Naive thymus-derived CD8-positive, alpha-beta T cell (primary cell): ENCODE measurements around the gene SHISA6. TPM values are rescaled to one million over a fixed set of nuclear protein-coding genes. Genes with fewer than 3 reads are reported as not detected.

ENCODE experiments used
- ATAC-seq, 2 donors: fragments of 150-1000 bp; cut with Tn5 transposase in 1 of 2; sonication (Bioruptor Pico), chemical (Tn5 transposase) in 1 of 2; 1 replicate in 1 of 2; 2 replicates in 1 of 2; pipeline ENCODE4 v1.10.0; 2021; ENCODE audit warnings: mild to moderate bottlenecking in 2 of 2, moderate library complexity in 2 of 2
- POLR2A ChIA-PET: fragments of 350-600 bp; sonication (Branson Sonifier 250); formaldehyde crosslinking; loops from one replicate; lab custom pipeline; 2021; ENCODE audit warnings: antibody characterized with exemption; lab: Charles Lee
- DNase-seq, 10 donors: peaks; one replicate each; pipeline versions ENCODE4 v3.0.0 to v3.0.0-alpha.2; 2020 to 2022
- H3K27ac Mint-ChIP-seq, 10 donors: one replicate each; pipeline ENCODE4 v1.8.0; 2020 to 2022; ENCODE audit warnings: mild to moderate bottlenecking in 10 of 10, mixed read lengths in 10 of 10, moderate library complexity in 4 of 10, inconsistent platforms in 1 of 10
- H3K27me3 Mint-ChIP-seq, 5 donors: one replicate each; pipeline ENCODE4 v1.8.0; 2021 to 2022; ENCODE audit warnings: mixed read lengths in 5 of 5
- H3K36me3 Mint-ChIP-seq, 3 donors: one replicate each; pipeline ENCODE4 v1.8.0; 2020 to 2022; ENCODE audit warnings: mixed read lengths in 3 of 3, mild to moderate bottlenecking in 2 of 3, inconsistent platforms in 1 of 3
- H3K4me1 Mint-ChIP-seq, 4 donors: one replicate each; pipeline ENCODE4 v1.8.0; 2021 to 2022; ENCODE audit warnings: mixed read lengths in 4 of 4
- H3K4me3 Mint-ChIP-seq, 10 donors: one replicate each; pipeline ENCODE4 v1.8.0; 2020 to 2022; ENCODE audit warnings: mild to moderate bottlenecking in 10 of 10, mixed read lengths in 10 of 10, moderate library complexity in 6 of 10, inconsistent platforms in 1 of 10
- H3K9me3 Mint-ChIP-seq, 9 donors: one replicate each; pipeline ENCODE4 v1.8.0; 2020 to 2022; ENCODE audit warnings: mixed read lengths in 9 of 9, mild to moderate bottlenecking in 3 of 9, inconsistent platforms in 1 of 9, moderate library complexity in 1 of 9
- polyA plus RNA-seq, 3 donors: library from polyadenylated mRNA; unstranded; fragments of 300-500 nt; fragmentation: Illumina TruSeq; gene quantifications; one replicate each; pipeline ENCODE4 v1.2.3, GENCODE V29; 2021
- total RNA-seq, 8 experiments: library from RNA in 2 of 8; stranded (reverse) in 2 of 8; gene quantifications; one replicate each; pipeline ENCODE4 v1.2.3 and lab custom pipeline; 2021 to 2026

Gene SHISA6
- total and polyA plus RNA-seq, 5 experiments from 2014 or later = not detected

- H3K27ac Mint-ChIP-seq = no peak overlapping the region
- H3K4me3 Mint-ChIP-seq = no peak overlapping the region
- peaks cover 0 to 1% (median 0%) of the 10 kb centered on the region in 4 donors for H3K4me1 Mint-ChIP-seq
- no peaks in the 10 kb centered on the region for H3K36me3 Mint-ChIP-seq
- H3K27me3 Mint-ChIP-seq = peaks cover 0 to 10% (median 0%) of the 10 kb centered on the region in 5 donors
- POLR2A ChIA-PET = no interaction called here
- DNase-seq = no peak
- no peak for ATAC-seq
- peaks cover 0 to 12% (median 3%) of the 10 kb centered on the region in 9 donors for H3K9me3 Mint-ChIP-seq
Observed at GRCh38 chr17:11561702-11562101, 320.7 kb downstream of the SHISA6 start.

- Mint-ChIP-seq H3K4me1 (peaks cover 0 to 1% (median 0%) of the 10 kb centered on the region in 4 donors), H3K27ac (no peak overlapping the region), H3K9me3 (peaks cover 0 to 10% (median 7%) of the 10 kb centered on the region in 9 donors), H3K27me3 (peaks cover 0 to 10% (median 0%) of the 10 kb centered on the region in 5 donors), H3K4me3 (no peak overlapping the region), H3K36me3 (no peaks in the 10 kb centered on the region)
- DNase-seq (no peak), ATAC-seq (no peak)
- POLR2A ChIA-PET = no interaction called here
Observed at GRCh38 chr17:11564589-11565380, 323.8 kb downstream of the SHISA6 start.

GRCh38 chr17:11565591-11565990 lies 324.6 kb downstream of the SHISA6 start:
- Mint-ChIP-seq H3K4me1 (peaks cover 0 to 1% (median 0%) of the 10 kb centered on the region in 4 donors), H3K36me3 (no peaks in the 10 kb centered on the region), H3K9me3 (peaks cover 0 to 10% (median 7%) of the 10 kb centered on the region in 9 donors), H3K4me3 (no peak overlapping the region), H3K27ac (no peak overlapping the region), H3K27me3 (peaks cover 0 to 10% (median 0%) of the 10 kb centered on the region in 5 donors)
- no peak for ATAC-seq
- DNase-seq = no peak
- POLR2A ChIA-PET = no interaction called here

- POLR2A ChIA-PET = no interaction called here
Observed at GRCh38 chr17:11578998-11579397, 338.0 kb downstream of the SHISA6 start.

GRCh38 chr17:11580677-11581076 lies 339.7 kb downstream of the SHISA6 start:
- peaks cover 0 to 2% (median 0%) of the 10 kb centered on the region in 5 donors for H3K27me3 Mint-ChIP-seq
- H3K36me3 Mint-ChIP-seq = peaks cover 0 to 3% (median 0%) of the 10 kb centered on the region in 3 donors
- POLR2A ChIA-PET = no interaction called here
- H3K9me3 Mint-ChIP-seq = peaks cover 0 to 6% (median 3%) of the 10 kb centered on the region in 9 donors
- DNase-seq (no peak), ATAC-seq (no peak)
- no peaks in the 10 kb centered on the region for H3K4me1 Mint-ChIP-seq
- no peak overlapping the region for H3K4me3 Mint-ChIP-seq
- H3K27ac Mint-ChIP-seq = no peak overlapping the region

More at GRCh38 chr17:11578998-11579397, 338.0 kb downstream of the SHISA6 start:
- Mint-ChIP-seq H3K36me3 (no peaks in the 10 kb centered on the region), H3K27me3 (no peaks in the 10 kb centered on the region), H3K4me3 (no peak overlapping the region), H3K4me1 (no peaks in the 10 kb centered on the region), H3K27ac (no peak overlapping the region), H3K9me3 (peaks cover 0 to 6% (median 2%) of the 10 kb centered on the region in 9 donors)
- DNase-seq (no peak), ATAC-seq (no peak)

GRCh38 chr17:11582217-11582616 lies 341.2 kb downstream of the SHISA6 start:
- peaks cover 0 to 2% (median 0%) of the 10 kb centered on the region in 5 donors for H3K27me3 Mint-ChIP-seq
- no peak overlapping the region for H3K27ac Mint-ChIP-seq
- POLR2A ChIA-PET = no interaction called here
- ATAC-seq = no peak
- peaks cover 0 to 10% (median 2%) of the 10 kb centered on the region in 9 donors for H3K9me3 Mint-ChIP-seq
- peaks cover 0 to 3% (median 0%) of the 10 kb centered on the region in 3 donors for H3K36me3 Mint-ChIP-seq
- H3K4me3 Mint-ChIP-seq = no peak overlapping the region
- DNase-seq = no peak
- H3K4me1 Mint-ChIP-seq = no peaks in the 10 kb centered on the region

GRCh38 chr17:11583306-11583992 lies 342.4 kb downstream of the SHISA6 start:
- Mint-ChIP-seq H3K36me3 (peaks cover 0 to 3% (median 0%) of the 10 kb centered on the region in 3 donors), H3K4me1 (no peaks in the 10 kb centered on the region), H3K9me3 (peaks cover 0 to 10% (median 1%) of the 10 kb centered on the region in 9 donors), H3K27me3 (peaks cover 0 to 2% (median 0%) of the 10 kb centered on the region in 5 donors), H3K27ac (no peak overlapping the region), H3K4me3 (no peak overlapping the region)
- ATAC-seq = no peak
- DNase-seq = no peak
- POLR2A ChIA-PET = interaction anchor here (0.6 kb wide), 1 partner anchor 1766 kb away, joined by 3 read pairs; no protein-coding TSS in a partner anchor

- ATAC-seq (no peak), DNase-seq (no peak)
Observed at GRCh38 chr17:11589716-11590115, 348.7 kb downstream of the SHISA6 start.

GRCh38 chr17:11598274-11599221 lies 357.5 kb downstream of the SHISA6 start, which contains the start of gene DNAH9:
Gene DNAH9, plus strand, starts transcription at chr17:11598470. Its CDS starts 29 bp downstream, at chr17:11598499.
- peak within 1 kb of the TSS in 6 of 10 donors; percentile 1 to 68 (median 36) for H3K4me3 Mint-ChIP-seq
- H3K4me1 Mint-ChIP-seq = peaks cover 2 to 5% (median 4%) of the 10 kb centered on the region in 4 donors
- H3K36me3 Mint-ChIP-seq = peaks cover 0 to 24% (median 0%) of the 10 kb centered on the region in 3 donors
- peaks cover 17 to 71% (median 24%) of the 10 kb centered on the region in 5 donors for H3K27me3 Mint-ChIP-seq
- H3K9me3 Mint-ChIP-seq = peaks cover 0 to 23% (median 4%) of the 10 kb centered on the region in 9 donors
- DNase-seq = no peak
- POLR2A ChIA-PET = no interaction called here
- ATAC-seq = no peak
- H3K27ac Mint-ChIP-seq = no peak within 1 kb of the TSS

More at GRCh38 chr17:11589716-11590115, 348.7 kb downstream of the SHISA6 start:
- Mint-ChIP-seq H3K9me3 (peaks cover 0 to 25% (median 8%) of the 10 kb centered on the region in 9 donors), H3K4me3 (no peak overlapping the region), H3K36me3 (peaks cover 0 to 5% (median 0%) of the 10 kb centered on the region in 3 donors), H3K27me3 (peaks cover 0 to 7% (median 0%) of the 10 kb centered on the region in 5 donors), H3K4me1 (no peaks in the 10 kb centered on the region), H3K27ac (no peak overlapping the region)
- POLR2A ChIA-PET = no interaction called here

- H3K36me3 Mint-ChIP-seq = peaks cover 0 to 8% (median 0%) of the 10 kb centered on the region in 3 donors
Observed at GRCh38 chr17:11601661-11602060, 360.6 kb downstream of the SHISA6 start.

GRCh38 chr17:11608396-11608795 lies 367.4 kb downstream of the SHISA6 start:
- Mint-ChIP-seq H3K27ac (peak overlapping the region in 1 of 10 donors; percentile 32), H3K4me3 (no peak overlapping the region), H3K4me1 (no peaks in the 10 kb centered on the region), H3K36me3 (no peaks in the 10 kb centered on the region), H3K27me3 (peaks cover 0 to 25% (median 6%) of the 10 kb centered on the region in 5 donors), H3K9me3 (peaks cover 0 to 7% (median 0%) of the 10 kb centered on the region in 9 donors)
- ATAC-seq (no peak), DNase-seq (no peak)
- POLR2A ChIA-PET = no interaction called here

More at GRCh38 chr17:11601661-11602060, 360.6 kb downstream of the SHISA6 start:
- Mint-ChIP-seq H3K4me1 (peaks cover 2 to 5% (median 4%) of the 10 kb centered on the region in 4 donors), H3K9me3 (peaks cover 0 to 12% (median 0%) of the 10 kb centered on the region in 9 donors), H3K27ac (no peak overlapping the region), H3K4me3 (no peak overlapping the region), H3K27me3 (peaks cover 11 to 46% (median 24%) of the 10 kb centered on the region in 5 donors)
- ATAC-seq (no peak), DNase-seq (no peak)
- POLR2A ChIA-PET = no interaction called here
